Hepatocyte (in vitro differentiated cells): Measurements from ENCODE around the gene ZBED1. TPM values are rescaled to one million over a fixed set of nuclear protein-coding genes. Genes with fewer than 3 reads are reported as not detected.
"Not testable (repeated sequence)": the region's sequence is repeated elsewhere in the genome, so short reads cannot be mapped to it uniquely, and the experiment has no call there.

ENCODE experiments used
- DNase-seq: peaks from one replicate; pipeline ENCODE4 v3.0.0-alpha.2; 2016; ENCODE audit warnings: low spot score
- H2AFZ ChIP-seq: fragments of 200-600 bp; sonication (generic); 2 replicates; pipeline ENCODE4 v1.6.0; 2016; ENCODE audit warnings: antibody characterized with exemption, mild to moderate bottlenecking
- H3K27ac ChIP-seq: fragments of 200-600 bp; sonication (generic); 2 replicates; pipeline ENCODE4 v1.5.1; 2016; ENCODE audit warnings: mild to moderate bottlenecking
- H3K27me3 ChIP-seq: fragments of 200-600 bp; sonication (generic); 2 replicates; pipeline ENCODE4 v1.6.1; 2016
- H3K36me3 ChIP-seq: fragments of 200-600 bp; sonication (generic); replicated peaks from 2 replicates; pipeline ENCODE4 v1.5.1; 2016; ENCODE audit warnings: low read depth; ENCODE audit not compliant: insufficient read depth
- H3K4me1 ChIP-seq: fragments of 200-600 bp; sonication (generic); 2 replicates; pipeline ENCODE4 v1.5.1; 2016; ENCODE audit warnings: mild to moderate bottlenecking, moderate library complexity; ENCODE audit not compliant: insufficient read depth
- H3K4me2 ChIP-seq: fragments of 200-600 bp; sonication (generic); 2 replicates; pipeline ENCODE4 v1.6.0; 2016
- H3K4me3 ChIP-seq: fragments of 200-600 bp; sonication (generic); 2 replicates; pipeline ENCODE4 v1.5.1; 2016; ENCODE audit warnings: mild to moderate bottlenecking
- H3K79me2 ChIP-seq: fragments of 200-600 bp; sonication (generic); 2 replicates; pipeline ENCODE4 v1.6.0; 2017; ENCODE audit warnings: mild to moderate bottlenecking
- H3K9me2 ChIP-seq: fragments of 200-600 bp; sonication (generic); replicated peaks from 2 replicates; pipeline ENCODE4 v1.6.0; 2017; ENCODE audit warnings: mild to moderate bottlenecking; ENCODE audit not compliant: insufficient read depth
- H3K9me3 ChIP-seq: fragments of 200-600 bp; sonication (generic); 2 replicates; pipeline ENCODE4 v1.5.1; 2016; ENCODE audit warnings: low read depth, mild to moderate bottlenecking
- H4K20me1 ChIP-seq: fragments of 200-600 bp; sonication (generic); 2 replicates; pipeline ENCODE4 v1.6.0; 2016; ENCODE audit warnings: mild to moderate bottlenecking; ENCODE audit not compliant: insufficient read depth, poor library complexity, severe bottlenecking
- CTCF ChIP-seq: fragments of 200-600 bp; sonication (generic); IDR thresholded peaks from 2 replicates; pipeline ENCODE4 v1.5.1; 2016; ENCODE audit warnings: antibody characterized with exemption, mild to moderate bottlenecking; ENCODE audit not compliant: poor library complexity
- EZH2 ChIP-seq: fragments of 200-600 bp; sonication (generic); IDR thresholded peaks from 2 replicates; pipeline ENCODE4 v1.6.1; 2016; ENCODE audit warnings: antibody characterized with exemption, mild to moderate bottlenecking, borderline replicate concordance
- EZH2phosphoT487 ChIP-seq: fragments of 200-600 bp; sonication (generic); IDR thresholded peaks from one replicate; pipeline ENCODE4 v1.6.1; 2018; ENCODE audit warnings: antibody characterized with exemption, mild to moderate bottlenecking, low read depth, moderate library complexity; ENCODE audit not compliant: unreplicated experiment, severe bottlenecking
- WGBS: methylation state at CpG from one replicate; pipeline ENCODE4 v1.1.6; 2016; ENCODE audit warnings: low lambda C conversion rate; ENCODE audit errors: missing lambda C conversion rate; 5-methylcytosine and 5-hydroxymethylcytosine counted together
- polyA plus RNA-seq: library from polyadenylated mRNA; unstranded; fragments of >200 nt; fragmentation: Nextera tagmentation; extraction: Ambion mirVana; gene quantifications from 2 replicates; pipeline ENCODE4 v1.2.1, GENCODE V29; 2016
- total RNA-seq: library from RNA; depleted of rRNA; stranded (reverse); fragments of >200 nt; gene quantifications from 2 replicates; pipeline ENCODE4 v1.2.3, GENCODE V29; 2014

Gene ZBED1
- total and polyA plus RNA-seq, 2 experiments from 2014 or later, result 26.4 to 41.4 TPM

GRCh38 chrX:2478546-2479419 lies 22.0 kb downstream of the ZBED1 start:
- no peak for DNase-seq
- Histone ChIP-seq H3K4me3 (no peak overlapping the region), H3K4me1 (no peaks in the 10 kb centered on the region), H4K20me1 (peaks cover 13% of the 10 kb centered on the region), H3K27ac (no peak overlapping the region), H3K27me3 (no peaks in the 10 kb centered on the region), H3K9me2 (no peaks in the 10 kb centered on the region), H3K4me2 (no peak overlapping the region), H3K36me3 (no peaks in the 10 kb centered on the region), H3K9me3 (no peaks in the 10 kb centered on the region), H2AFZ (no peak overlapping the region), H3K79me2 (peaks cover 83% of the 10 kb centered on the region)
- WGBS, result 96% methylated on average over 21 of the region's 21 CpGs
- TF ChIP-seq EZH2phosphoT487, result no peak
- TF ChIP-seq EZH2, result no peak
- TF ChIP-seq CTCF, result no peak

- 57% methylated on average over 11 of the region's 11 CpGs for WGBS
- not testable (repeated sequence) for H3K27me3 ChIP-seq, H3K4me1 ChIP-seq, H3K4me3 ChIP-seq, H3K4me2 ChIP-seq, H3K36me3 ChIP-seq, H3K9me2 ChIP-seq, H2AFZ ChIP-seq, H3K9me3 ChIP-seq
- H4K20me1 ChIP-seq, result peaks cover 11% of the 10 kb centered on the region
- peaks cover 77% of the 10 kb centered on the region for H3K79me2 ChIP-seq
- DNase-seq, result peak; percentile 71
- H3K27ac ChIP-seq, result peak overlapping the region; percentile 84
Observed at GRCh38 chrX:2477313-2477712, 23.5 kb downstream of the ZBED1 start.

- Histone ChIP-seq H3K9me3 (no peaks in the 10 kb centered on the region), H2AFZ (no peak overlapping the region), H3K9me2 (no peaks in the 10 kb centered on the region), H3K4me2 (no peak overlapping the region), H3K27ac (no peak overlapping the region), H3K36me3 (no peaks in the 10 kb centered on the region), H3K4me3 (no peak overlapping the region), H3K4me1 (no peaks in the 10 kb centered on the region), H3K79me2 (peaks cover 85% of the 10 kb centered on the region), H3K27me3 (no peaks in the 10 kb centered on the region), H4K20me1 (peaks cover 11% of the 10 kb centered on the region)
- no peak for TF ChIP-seq CTCF
- TF ChIP-seq EZH2phosphoT487, result no peak
- no peak for TF ChIP-seq EZH2
- no peak for DNase-seq
- WGBS, result 90% methylated on average over 18 of the region's 18 CpGs
Observed at GRCh38 chrX:2474963-2475726, 25.6 kb downstream of the ZBED1 start.
